ENCODE measurements around the gene LSAMP.

LSAMP gene

GRCh38 chr3:116165641-116166040 lies 279.6 kb downstream of the LSAMP start:
- POLR2A ChIA-PET = interaction anchor here (0.5 kb wide), 1 partner anchor 49 kb away, joined by 3 read pairs; no protein-coding TSS in a partner anchor

More at GRCh38 chr3:116165641-116166040, 279.6 kb downstream of the LSAMP start:
- CTCF ChIA-PET = no interaction called here
- H3K36me3 ChIP-seq (ENCODE audit: control insufficient read depth in 2 of 2, insufficient read depth in 1 of 2, low read length in 2 of 2) = no peaks in the 10 kb centered on the region
- H3K9me3 ChIP-seq (ENCODE audit: control insufficient read depth, insufficient read depth, low read depth, low read length) = no peaks in the 10 kb centered on the region
- TF ChIP-seq ZBTB21 (tag by site-specific recombination; IDR thresholded peaks at IDR 0.05) = no peak
- TF ChIP-seq ZIC2 (tag by site-specific recombination; IDR thresholded peaks at IDR 0.05) = no peak
- TF ChIP-seq ZNF433 (tag by site-specific recombination; IDR thresholded peaks at IDR 0.05; ENCODE audit: low read depth) = no peak
- TF ChIP-seq ZNF148 (tag by site-specific recombination; IDR thresholded peaks at IDR 0.05; ENCODE audit: borderline replicate concordance) = no peak
- no peak for TF ChIP-seq BCL11A (tag by site-specific recombination; IDR thresholded peaks at IDR 0.05; ENCODE audit: low read depth)
- TF ChIP-seq TCF7L2 (IDR thresholded peaks at IDR 0.05; ENCODE audit: borderline replicate concordance, low read depth, low read length) = no peak
- TF ChIP-seq ZNF664 (tag by site-specific recombination; IDR thresholded peaks at IDR 0.05) = no peak
- no peak for TF ChIP-seq ZNF133 (tag by site-specific recombination; IDR thresholded peaks at IDR 0.05)
- TF ChIP-seq KLF10 (tag by site-specific recombination; IDR thresholded peaks at IDR 0.05) = no peak
- no peak for TF ChIP-seq RBAK (tag by site-specific recombination; IDR thresholded peaks at IDR 0.05)
- TF ChIP-seq PRDM2 (tag by site-specific recombination; IDR thresholded peaks at IDR 0.05; ENCODE audit: borderline replicate concordance) = no peak
- TF ChIP-seq BCL6B (tag by site-specific recombination; IDR thresholded peaks at IDR 0.05) = no peak
- no peaks in the 10 kb centered on the region for H3K4me1 ChIP-seq (ENCODE audit: control insufficient read depth, insufficient read depth, low read length)
- H3K4me3 ChIP-seq (ENCODE audit: low read depth, low read length) = no peak overlapping the region
- no peak overlapping the region for H3K27ac ChIP-seq (ENCODE audit: extremely low read depth, low read depth, low read length)
